GM20431 (cell line): ENCODE data around the gene SENP8.

ENCODE experiments used
- in situ Hi-C: fragments of 300-500 bp; cut with MseI, MboI; formaldehyde crosslinking; loops from one replicate; pipeline ENCODE4 v1.15.0; 2020; ENCODE audit warnings: low sequenced_read_pairs; ENCODE audit not compliant: unreplicated experiment

Gene SENP8

GRCh38 chr15:72112805-72113204 is 5.4 kb upstream of the SENP8 start:
- in situ Hi-C loops = no loop called here

DNA sequence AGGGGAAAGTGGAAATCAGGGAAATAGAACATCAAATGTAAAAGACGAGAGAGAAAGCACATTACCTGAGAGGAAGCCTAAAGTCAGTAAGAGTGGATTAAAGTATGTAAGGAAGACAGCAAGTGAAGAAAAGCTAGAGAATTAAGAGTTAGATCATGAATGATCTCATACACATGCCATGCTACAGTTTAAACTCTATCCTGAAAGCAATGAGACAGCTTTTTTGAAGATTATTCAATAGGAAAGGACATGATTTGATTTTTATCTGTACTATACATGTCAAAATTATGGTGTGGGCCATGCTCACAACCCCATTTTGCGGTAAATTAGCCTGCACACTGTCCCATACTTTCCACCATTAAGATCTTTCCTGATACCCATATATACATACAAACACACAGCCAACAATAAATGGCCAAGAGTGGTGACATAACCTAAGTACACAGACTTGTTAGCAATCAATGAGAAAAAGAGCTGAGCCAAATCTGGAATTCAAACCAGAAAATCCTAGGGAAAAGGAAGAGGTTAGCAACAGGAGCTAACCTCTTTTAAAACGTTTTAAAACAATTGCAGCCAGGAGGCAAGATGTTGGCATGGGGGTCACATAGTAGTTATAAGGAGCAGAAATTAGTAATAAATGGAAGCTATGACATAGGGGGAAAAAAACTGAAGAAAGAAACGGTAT is 4.7 kb upstream of the SENP8 start:
- in situ Hi-C loops = no loop called here

DNA sequence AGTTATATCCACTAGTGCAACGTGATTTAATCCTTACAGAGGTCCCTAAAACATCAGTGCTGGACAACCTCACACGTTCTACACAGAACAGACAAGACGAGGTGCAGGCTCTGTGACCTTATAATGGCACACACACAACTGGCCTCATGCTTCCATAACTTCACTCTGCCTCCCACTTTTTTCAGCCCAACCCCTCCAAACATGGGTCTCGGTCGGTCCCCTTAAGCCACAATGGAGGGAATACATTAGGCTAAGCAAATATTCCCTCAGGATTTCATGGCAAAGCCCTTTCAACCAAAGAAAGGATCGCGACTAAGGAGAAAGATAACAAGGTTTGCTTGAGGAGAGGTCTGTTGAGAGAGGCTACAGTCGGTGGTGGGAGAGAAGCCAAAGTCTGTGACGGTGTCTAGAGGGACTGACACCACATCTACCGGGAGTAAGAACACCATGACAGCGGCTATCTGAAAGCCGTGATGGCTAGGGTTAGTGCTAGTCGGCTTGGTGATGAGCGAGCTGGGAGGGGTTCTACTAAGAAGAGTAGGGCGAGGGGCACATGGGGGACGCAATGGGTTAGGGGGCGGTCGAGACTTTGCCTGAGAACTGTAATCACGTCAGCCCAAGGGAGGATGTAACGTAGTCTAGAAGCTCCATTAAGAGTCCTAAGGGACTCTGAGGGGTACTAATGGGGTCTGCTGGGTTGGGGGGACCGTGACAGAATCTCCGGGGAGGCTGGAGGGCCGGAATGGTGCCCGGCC is 1.3 kb upstream of the SENP8 start:
- in situ Hi-C loops = no loop called here

DNA sequence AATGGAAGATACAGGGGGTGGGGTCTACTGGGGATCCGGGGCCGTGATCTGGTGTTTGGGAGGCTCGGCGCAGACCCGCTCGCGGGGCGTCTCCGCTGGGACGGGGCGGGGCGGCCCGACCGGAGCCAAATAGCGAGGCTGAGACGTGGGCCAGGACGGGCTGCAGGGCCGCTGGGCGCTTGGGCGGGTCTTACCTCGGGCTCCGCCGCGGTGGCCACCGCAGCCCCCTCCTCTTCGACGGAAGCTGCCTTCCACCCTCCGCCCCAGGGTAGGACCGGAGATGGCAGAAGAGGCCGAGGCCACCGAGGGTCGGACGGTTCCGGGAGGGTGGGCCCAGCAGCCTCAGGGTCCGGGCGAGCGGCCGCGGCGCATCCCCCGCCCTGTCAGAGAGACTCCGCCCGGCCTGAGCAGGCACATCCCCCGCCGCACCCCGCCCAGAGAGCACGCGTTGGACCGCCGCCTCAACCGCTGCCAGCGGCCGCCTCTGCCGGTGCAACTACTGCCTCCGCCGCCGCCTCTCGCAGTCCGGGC is 652 bp upstream of the SENP8 start:
- in situ Hi-C loops = no loop called here

- in situ Hi-C loops = no loop called here
These were observed 6.0 kb downstream of the SENP8 start for GRCh38 chr15:72124218-72124617.

- in situ Hi-C loops = no loop called here
These were observed 9.6 kb downstream of the SENP8 start for GRCh38 chr15:72127724-72128322.

GRCh38 chr15:72128359-72128758 is 10.2 kb downstream of the SENP8 start:
- in situ Hi-C loops = no loop called here

DNA sequence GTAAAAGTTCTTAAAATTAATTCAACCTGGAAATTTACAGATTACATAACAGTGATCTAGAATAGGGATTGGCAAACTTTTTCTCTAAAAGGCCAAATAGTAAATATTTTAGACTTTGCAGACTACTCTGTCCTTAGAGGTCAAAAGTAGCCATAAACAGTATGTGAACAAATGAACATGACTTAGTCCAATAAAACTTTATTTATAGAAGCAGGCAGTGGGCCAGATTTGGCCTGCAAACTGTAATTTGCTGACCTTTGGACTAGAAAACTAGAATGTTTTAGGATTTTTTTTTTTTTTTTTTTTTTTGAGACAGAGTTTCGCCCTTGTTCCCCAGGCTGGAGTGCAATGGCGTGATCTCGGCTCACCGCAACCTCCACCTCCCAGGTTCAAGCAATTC is 12.1 kb downstream of the SENP8 start:
- in situ Hi-C loops = no loop called here

DNA sequence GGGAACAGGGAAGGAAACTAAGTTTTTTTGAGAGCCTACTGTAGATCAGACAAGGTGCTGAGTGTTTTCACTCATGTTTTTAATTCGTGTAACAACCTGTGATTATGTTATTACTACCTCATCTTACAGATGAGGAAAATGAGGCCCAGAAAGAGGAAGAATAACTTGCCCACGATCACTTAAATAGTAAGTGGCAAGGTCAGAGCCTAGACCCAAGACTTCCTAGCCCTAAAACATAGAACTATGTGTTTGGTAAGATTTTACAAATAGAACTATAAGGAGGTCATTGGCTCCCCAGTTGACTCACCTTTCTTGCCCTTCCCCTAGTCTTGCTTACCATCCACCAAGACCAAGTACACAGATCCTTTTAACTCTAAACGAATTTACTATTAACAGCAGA is 13.7 kb downstream of the SENP8 start:
- in situ Hi-C loops = no loop called here

DNA sequence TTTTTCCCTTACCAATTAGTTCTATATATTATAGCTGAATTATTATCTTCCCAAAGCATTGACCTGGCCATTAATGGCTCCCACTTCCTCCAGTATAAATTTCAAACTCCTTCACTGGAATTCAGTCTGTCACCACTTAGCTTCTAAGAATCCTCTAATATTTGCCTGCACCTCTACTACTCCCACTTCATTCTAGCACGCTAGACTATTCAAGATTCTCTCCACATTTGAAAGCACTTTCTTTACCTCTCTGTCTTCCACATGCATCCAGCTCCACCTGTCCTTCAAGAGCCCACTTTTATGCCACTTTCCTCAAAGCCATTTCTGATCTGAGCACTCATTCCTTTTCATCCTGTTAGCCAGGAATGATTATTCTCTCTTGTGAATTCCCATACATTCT is 15.0 kb downstream of the SENP8 start:
- in situ Hi-C loops = no loop called here

DNA sequence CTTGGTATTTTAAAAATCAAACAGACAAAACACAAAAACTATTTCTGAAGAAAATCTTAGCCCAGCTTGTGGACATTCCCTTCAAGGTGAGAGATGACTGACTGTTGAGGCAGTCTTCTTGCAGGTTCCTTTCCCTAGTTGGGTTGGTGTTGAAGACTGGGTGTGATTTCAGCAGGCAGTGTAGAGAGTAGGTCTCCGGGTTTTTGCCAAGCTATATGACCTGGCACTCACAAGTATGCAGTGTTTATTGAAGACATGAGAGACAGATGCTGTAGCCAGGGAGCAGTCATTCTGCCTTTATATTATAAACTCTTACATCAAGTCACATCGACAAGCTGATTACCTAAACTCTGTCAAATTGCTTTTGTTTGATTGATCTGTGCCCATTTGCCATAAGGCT is 17.5 kb downstream of the SENP8 start:
- in situ Hi-C loops = no loop called here

GRCh38 chr15:72136170-72137051 is 18.2 kb downstream of the SENP8 start:
- in situ Hi-C loops = no loop called here

- in situ Hi-C loops = no loop called here
These were observed 21.5 kb downstream of the SENP8 start for GRCh38 chr15:72139667-72140066.

- in situ Hi-C loops = no loop called here
These were observed 21.9 kb downstream of the SENP8 start for GRCh38 chr15:72140088-72140487.

- in situ Hi-C loops = no loop called here
These were observed 23.2 kb downstream of the SENP8 start for GRCh38 chr15:72141171-72142084.

GRCh38 chr15:72146221-72146620 is 28.0 kb downstream of the SENP8 start:
- in situ Hi-C loops = no loop called here

DNA sequence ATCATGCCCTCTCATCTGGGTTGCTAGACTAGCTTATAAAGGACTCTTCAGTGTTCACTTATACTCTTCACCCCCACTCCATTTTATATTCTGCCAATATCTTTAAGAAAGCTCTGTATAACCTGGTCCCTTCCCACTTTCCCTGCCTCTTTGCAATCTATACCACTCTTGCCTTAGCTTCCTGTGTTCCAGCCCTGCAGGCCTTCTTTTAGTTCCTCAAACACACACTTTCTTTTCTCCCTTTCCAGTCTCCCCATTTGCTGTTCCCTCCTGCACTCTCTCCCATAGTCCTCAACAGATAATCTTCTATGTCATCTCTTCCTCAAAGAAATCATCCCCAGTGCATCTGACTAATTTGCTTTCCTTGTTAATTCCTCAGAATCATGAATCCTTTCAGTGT is 28.7 kb downstream of the SENP8 start:
- in situ Hi-C loops = no loop called here

- in situ Hi-C loops = no loop called here
These were observed 29.2 kb downstream of the SENP8 start for GRCh38 chr15:72147418-72147817.
